Dermis blood vessel endothelial cell (primary cell): Measurements from ENCODE around the gene ZSWIM6. TPM values are rescaled to one million over a fixed set of nuclear protein-coding genes. Genes with fewer than 3 reads are reported as not detected.

Source experiments
- DNase-seq: peaks from one replicate; pipeline ENCODE4 v3.0.0; 2010
- total RNA-seq: library from RNA; depleted of rRNA; stranded (reverse); fragments of >200 nt; gene quantifications from 2 replicates; pipeline ENCODE4 v1.2.3, GENCODE V29; 2014

ZSWIM6 gene
- total RNA-seq, result 9.4 and 11.6 TPM in 2 replicates

GRCh38 chr5:61331407-61332357 lies at the start of gene ZSWIM6:
Gene ZSWIM6, plus strand, starts transcription at chr5:61332258. Its CDS starts 15 bp downstream, at chr5:61332273.
- DNase-seq, result peak; percentile 100

- DNase-seq, result no peak
Measured at GRCh38 chr5:61283471-61283870, 48.6 kb upstream of the ZSWIM6 start.

DNA sequence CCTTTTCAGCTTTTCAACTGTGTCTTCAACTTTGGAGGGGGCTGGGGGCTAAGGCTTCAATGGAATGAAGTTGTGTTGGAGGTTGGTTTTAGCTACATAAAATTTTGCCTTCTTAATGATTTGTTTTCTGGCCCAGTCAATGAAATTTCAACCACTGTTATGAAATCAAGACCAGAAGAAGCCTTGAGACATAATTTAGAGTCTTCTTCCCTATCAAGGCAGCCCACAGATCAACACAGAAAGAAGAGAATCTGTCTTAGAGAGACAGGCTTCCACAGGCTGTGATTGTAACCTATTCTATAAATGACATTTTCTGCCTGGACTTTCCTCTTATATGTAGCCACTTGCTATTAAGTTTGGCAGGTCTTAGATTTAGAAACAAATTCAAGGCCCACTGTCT lies 46.5 kb upstream of the ZSWIM6 start:
- no peak for DNase-seq

- DNase-seq, result no peak
Measured at GRCh38 chr5:61286446-61287132, 45.5 kb upstream of the ZSWIM6 start.

DNA sequence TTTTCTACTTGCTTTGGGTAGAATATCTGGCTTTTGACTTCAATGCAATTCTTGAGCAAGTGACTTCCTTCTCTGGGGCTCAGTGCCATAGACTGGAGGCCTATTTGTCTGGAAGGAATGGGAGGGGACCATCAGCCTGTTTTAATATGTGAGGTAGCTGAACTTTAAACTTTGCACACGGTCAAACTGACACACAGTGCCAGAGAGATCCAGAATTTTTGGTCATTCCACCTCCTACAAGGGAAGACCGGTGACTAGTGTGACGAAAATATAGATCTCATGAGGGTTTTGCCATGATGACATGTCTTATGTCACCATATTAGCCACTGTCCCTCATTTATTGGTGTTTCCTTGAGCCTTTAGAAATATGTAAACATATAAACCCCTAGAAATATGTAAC lies 44.6 kb upstream of the ZSWIM6 start:
- no peak for DNase-seq

GRCh38 chr5:61289241-61289640 lies 42.8 kb upstream of the ZSWIM6 start:
- peak; percentile 16 for DNase-seq

- DNase-seq, result no peak
Measured at GRCh38 chr5:61289669-61290306, 42.3 kb upstream of the ZSWIM6 start.

- DNase-seq, result peak; percentile 51
Measured at GRCh38 chr5:61290791-61291210, 41.3 kb upstream of the ZSWIM6 start.

GRCh38 chr5:61292062-61292657 lies 39.9 kb upstream of the ZSWIM6 start:
- DNase-seq, result no peak

GRCh38 chr5:61293071-61293470 lies 39.0 kb upstream of the ZSWIM6 start:
- no peak for DNase-seq

GRCh38 chr5:61293873-61294272 lies 38.2 kb upstream of the ZSWIM6 start:
- DNase-seq, result no peak

- no peak for DNase-seq
Measured at GRCh38 chr5:61295365-61295764, 36.7 kb upstream of the ZSWIM6 start.

DNA sequence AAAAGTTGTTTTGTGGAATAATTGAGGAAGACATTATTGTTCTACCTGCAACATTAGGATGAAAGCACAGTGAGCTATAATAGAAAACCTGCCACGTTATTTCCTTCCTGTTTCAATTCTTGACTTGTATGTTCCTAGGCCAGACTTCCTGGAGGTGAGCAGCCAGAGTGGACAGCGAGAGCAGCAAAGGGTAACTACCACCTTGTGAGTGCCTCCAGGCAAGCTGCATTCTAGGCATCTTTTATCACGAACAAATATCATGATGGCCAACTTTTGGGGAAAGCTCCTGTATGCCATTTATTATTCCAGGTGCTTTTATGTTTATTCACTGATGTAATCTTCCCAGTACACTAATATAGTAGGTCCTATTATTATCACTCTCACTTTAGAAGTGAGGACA lies 34.0 kb upstream of the ZSWIM6 start:
- DNase-seq, result peak; percentile 60

- peak; percentile 82 for DNase-seq
Measured at GRCh38 chr5:61298580-61298979, 33.5 kb upstream of the ZSWIM6 start.

DNA sequence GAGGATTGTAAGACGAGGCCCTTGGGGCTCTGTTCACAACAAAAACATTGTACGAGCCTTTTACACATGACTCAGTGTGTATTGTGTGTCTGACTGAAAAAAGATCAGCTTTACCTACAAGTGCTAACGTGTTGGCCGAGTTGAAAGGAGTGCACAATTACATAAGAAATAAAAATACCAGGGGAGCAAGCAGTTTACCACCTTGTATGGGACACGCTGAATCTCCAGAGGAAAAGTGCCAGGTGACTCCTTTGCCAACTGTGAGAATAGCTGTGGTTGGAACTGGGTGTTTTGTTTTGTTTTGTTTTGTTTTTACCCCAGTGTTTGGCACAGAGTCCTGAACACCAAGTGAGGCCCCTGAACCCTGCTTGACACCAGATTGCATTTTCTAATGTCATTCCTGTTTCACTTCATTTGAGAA lies 32.8 kb upstream of the ZSWIM6 start:
- peak; percentile 34 for DNase-seq

DNA sequence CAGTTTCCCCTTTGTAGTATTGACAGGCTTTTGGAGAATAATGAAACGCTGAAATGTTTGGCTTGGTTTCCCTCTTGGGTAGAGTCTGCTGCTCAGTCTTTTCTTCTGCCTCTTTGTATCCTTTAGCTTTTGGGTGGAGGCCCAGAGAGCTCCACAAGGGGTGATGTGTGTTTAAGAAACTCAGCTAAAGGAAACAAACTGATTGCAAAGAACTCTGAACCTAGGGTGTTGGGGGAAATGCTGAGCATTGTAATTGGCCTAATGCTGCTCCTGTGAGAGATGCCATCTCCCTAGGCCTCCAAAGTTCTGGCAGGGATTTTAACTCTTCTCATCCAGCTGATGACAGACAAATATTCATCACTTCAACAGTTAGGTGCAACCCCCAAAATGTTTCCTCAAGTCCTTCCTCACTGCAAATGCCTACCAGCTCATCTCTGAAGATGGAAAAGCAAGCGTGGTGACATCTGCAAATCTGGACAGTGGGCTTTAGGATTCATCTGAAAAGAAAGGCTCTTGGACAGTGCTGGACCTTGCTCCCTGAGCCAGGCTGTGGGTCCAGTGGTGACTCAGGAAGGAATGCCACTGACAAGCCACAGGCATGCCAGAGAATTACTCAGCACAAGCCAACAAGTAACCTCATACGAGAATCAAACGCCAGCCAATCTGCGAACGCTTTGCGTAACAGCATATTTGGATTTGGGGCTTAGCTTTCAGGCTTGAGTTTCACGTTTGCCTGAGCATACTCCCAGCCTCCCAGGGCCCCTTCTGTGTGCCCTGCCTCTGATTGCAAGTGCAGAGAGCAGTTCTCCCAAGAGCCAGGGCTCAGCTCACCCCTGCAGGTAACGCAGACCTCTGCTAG lies 30.5 kb upstream of the ZSWIM6 start:
- peak; percentile 67 for DNase-seq

DNA sequence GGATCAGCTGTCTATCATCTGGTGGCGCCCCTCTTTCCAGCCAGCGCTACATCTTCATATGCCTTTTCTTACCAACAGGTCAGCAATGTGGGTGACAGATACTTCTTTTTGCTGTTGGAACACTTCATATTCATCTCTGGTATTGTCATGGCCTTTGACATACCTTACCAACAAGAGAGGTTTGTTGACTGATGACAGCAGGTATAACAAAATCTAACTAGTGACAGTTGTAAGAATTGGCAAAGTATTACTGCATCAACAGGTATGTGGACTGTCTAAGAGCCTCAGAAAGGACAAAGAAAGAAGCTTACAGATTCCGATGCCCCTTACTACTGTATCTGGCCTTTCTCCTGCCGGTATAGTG lies 29.9 kb upstream of the ZSWIM6 start:
- DNase-seq, result no peak

DNA sequence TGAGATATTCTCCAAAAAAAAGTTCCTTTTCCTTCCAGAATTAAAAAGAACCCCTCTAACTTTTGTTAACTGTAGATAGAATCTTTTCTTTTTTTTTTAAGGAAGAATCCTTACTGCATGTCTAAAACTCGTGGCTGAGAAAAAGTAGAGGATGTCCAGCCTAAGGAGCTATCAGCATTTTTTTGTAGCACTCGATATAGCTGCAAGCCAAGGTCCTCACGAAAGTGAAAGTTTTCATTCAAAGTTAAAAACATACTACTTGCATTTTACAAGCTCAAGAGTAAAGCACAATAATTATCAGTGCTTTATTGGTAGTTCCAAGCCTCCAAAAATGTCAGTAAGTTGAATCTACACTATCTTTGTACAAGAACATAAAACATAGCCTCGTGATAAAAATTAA lies 28.7 kb upstream of the ZSWIM6 start:
- DNase-seq, result no peak

- peak; percentile 71 for DNase-seq
Measured at GRCh38 chr5:61304590-61305381, 27.3 kb upstream of the ZSWIM6 start.

DNA sequence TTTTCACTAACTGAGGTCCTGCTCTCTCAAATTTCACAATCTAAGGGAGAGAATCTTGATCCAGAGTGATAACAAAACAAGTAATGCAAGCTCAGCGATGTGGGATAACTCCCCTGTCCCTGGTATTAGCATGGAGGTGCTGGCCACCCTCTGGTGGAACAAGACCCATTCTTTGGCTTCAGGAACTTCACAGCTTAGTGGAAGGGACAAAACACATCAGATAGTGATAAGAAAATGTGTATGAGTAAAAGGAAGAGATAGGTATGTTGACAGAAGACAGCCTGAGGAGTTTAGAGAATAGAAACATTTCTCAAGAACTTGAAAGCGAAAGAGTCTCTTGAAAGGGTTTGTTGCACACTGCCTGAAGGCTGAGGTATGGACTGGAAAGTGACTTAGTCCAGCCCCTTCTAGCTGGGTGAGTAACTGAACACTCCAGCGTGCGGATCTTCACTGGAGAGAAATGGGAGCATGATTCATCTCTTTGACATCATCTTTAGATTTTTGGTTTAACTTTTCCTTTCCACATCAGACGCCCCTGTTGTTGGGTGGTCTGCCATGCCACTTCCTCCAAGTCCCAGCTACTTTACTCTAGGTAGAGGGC lies 25.4 kb upstream of the ZSWIM6 start:
- no peak for DNase-seq

DNA sequence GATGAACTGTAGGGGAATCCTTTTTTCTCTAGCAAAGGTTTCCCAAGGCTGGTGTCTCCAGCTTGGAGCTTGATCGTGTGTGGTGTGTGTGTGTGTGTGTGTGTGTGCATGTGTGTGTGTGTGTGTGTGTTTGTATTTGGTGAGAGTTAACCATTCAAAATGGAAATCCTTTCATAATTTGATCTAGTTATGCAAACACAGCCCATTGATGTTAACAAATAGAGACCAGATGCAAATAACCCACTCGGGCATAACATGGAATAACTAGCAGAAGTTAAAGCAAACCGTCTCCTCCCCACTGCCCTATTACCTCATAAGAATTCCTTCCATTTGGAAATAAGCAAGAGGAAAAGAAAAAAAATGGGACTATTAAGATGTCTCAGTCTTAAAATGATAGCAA lies 24.9 kb upstream of the ZSWIM6 start:
- DNase-seq, result no peak
